LHCN-M2 (cell line): Measurements from ENCODE around the gene ARSG. TPM values are rescaled to one million over a fixed set of nuclear protein-coding genes. Genes with fewer than 3 reads are reported as not detected.

Experiments used
- DNase-seq: peaks from one replicate; pipeline ENCODE4 v3.0.0-alpha.2; 2012; ENCODE audit warnings: low read depth
- total RNA-seq: library from RNA; depleted of rRNA; stranded (reverse); fragments of >200 nt; gene quantifications from 2 replicates; pipeline ENCODE4 v1.2.3, GENCODE V29; 2014

The ARSG gene
- total RNA-seq, 1 experiment from 2014 or later = 3.2 TPM

GRCh38 chr17:68449021-68449739, 157.9 kb downstream of the ARSG start:
- no peak for DNase-seq

GRCh38 chr17:68450391-68450790, 159.1 kb downstream of the ARSG start:
- no peak for DNase-seq

DNA sequence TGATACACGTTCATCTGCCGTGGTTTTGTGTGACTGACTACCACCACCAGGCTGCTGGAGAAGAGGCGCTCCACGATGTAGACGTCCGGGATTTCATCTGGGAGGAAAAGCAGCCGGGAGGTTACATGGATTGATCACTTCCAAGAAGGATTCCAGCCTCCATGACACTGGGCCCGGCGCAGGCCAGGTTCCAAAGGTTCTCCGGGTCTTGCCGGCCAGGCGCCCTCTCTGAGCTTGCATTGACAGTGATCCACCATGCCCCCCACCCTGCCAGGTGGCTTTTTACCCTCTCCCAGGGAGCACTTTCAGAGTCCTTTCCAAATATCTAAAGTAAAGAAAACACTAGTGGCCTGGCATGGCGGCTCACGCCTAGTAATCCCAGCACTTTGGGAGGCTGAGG, 159.5 kb downstream of the ARSG start:
- DNase-seq = no peak

- DNase-seq = no peak
Measured at GRCh38 chr17:68451670-68452354, 160.5 kb downstream of the ARSG start.

DNA sequence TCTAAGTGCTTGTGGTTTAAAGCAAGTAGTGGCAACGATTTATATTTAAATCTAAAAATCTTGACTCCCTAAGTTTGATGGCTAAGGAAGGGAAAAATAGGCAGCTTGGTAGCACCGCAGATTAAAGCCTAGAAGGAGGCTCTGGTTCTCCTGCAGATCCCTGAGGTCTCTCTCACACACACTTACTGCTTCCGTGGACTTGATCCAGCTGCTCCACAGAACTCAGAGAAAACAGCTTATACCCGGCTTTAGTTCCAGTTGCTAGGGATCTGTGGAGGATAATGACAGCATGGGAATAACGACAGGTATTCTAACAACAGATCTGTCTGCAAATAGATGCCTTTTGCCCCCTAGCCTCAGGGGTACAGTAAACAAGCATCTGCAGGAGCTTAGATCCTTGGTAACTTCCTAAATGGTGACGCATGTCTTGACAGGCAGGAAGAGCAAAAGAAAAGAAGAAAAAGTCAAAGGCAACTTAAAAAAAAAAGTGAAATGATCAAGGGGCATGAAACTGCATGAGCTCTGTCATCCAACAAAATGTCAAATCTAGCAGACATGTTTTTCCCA, 161.5 kb downstream of the ARSG start:
- no peak for DNase-seq

DNA sequence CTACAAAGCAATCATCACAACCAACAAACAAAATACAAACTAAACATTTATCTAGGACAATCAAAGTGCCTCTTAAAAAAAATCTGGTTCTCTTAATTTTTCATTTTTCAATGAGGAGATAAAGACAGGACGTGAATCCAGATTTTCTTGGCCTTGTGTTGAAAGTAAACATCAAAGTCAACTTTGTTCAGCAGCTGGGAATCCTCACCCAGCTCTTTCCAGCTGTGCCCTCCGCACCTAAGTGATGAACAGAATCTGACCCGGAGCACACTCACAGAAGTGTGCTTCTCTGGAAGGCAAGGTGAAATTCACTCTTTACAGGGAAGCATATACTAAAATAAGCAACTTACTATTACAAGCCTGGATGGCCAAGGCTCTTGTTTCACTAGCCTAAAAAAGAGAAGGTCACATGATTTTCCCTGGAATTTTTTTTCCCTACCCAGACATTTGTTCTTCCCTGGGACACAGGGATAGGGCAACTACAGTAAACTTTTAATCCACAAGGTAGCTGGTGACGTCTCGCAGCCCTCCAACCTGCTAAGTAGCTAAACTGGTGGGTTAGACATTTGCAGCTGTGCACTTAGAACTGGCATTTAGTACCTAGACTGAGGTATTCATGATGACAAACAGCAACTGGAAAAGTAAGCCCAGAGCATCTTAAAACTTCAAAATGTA, 162.8 kb downstream of the ARSG start:
- no peak for DNase-seq

- DNase-seq = peak; percentile 77
Measured at GRCh38 chr17:68455901-68456338, 164.6 kb downstream of the ARSG start.

DNA sequence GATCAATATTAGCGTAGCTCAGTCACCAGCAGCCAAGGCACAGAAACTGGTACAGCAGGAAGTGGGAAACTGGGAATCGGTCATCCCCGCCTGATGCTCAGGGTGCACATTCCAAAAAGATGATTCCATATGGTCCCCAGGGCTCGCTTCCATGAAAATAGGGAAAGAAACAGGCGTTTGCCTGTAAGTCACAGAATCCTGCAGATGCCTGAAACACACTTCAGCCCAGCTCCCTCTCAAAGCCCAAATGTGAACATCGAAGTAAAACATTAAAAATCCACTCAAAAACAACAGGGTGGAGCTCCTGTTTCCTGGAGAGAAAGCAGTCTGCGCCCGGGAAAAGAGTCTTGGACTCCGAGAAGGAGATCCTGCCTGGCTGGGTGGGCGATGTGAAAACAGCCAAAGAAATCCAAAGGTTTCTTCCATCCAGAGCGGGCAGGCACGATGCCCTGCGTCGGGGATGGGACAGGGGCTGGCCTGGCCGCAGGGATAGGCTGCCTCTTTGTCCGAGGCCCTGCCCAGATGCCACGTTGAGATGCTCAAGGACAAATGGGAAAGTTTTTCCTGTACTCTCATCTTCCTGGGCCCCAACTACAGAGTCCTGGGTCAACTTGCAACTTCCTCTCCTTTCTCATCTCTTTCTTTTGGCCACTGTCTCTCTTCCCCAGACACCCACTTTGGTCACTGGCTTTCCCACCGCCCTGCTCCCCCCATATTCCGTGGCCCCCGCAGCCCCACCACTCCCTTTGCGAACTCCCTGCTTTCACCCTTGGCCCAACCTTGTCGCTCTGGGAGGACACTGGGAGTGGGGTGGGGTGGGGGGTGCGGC, 165.3 kb downstream of the ARSG start:
- peak; percentile 89 for DNase-seq

- no peak for DNase-seq
Measured at GRCh38 chr17:68457168-68457538, 165.9 kb downstream of the ARSG start, which contains the start of gene WIPI1. Gene WIPI1 (minus strand): TSS chr17:68457496. CDS start chr17:68457421, 75 bp downstream.

GRCh38 chr17:68457539-68458259, 166.4 kb downstream of the ARSG start:
- peak; percentile 95 for DNase-seq

DNA sequence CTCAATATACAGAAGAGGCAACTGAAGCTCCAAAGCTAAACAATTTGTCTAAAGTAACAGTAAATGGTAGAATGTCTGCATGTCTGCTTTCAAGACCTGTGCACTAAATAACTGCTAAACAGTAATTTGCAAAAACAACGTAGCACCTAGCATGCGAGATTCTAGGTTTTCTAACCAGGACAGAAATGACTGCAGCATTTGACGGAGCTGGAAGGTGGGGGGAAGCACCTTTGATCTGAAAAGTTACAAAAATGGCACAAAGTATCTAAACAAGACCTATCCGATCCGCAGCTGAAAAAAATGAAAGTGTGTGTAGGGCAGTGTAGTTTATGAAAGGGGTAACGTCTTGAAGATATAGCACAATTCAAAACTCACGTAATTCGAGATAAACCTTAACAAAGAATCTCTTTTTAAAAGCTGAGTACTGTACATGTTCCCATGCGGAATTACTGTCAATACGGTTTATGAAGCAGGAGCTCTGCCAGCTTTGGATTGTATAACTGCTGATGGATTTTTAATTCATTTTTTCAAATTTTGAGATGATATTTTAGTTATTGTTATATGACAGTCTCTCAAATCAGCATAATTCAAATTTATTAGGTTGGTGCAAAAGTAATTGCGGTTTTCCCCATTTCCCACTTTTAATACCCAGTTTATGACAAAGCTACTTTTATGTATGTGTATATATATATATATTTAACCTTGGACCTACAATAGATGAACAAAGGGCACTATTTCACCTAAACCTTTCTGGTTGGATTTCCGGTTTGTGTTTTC, 167.2 kb downstream of the ARSG start:
- no peak for DNase-seq

GRCh38 chr17:68459037-68459639, 167.8 kb downstream of the ARSG start:
- DNase-seq = no peak

GRCh38 chr17:68460146-68460545, 168.9 kb downstream of the ARSG start:
- DNase-seq = no peak

- DNase-seq = no peak
Measured at GRCh38 chr17:68460715-68461114, 169.4 kb downstream of the ARSG start.

- no peak for DNase-seq
Measured at GRCh38 chr17:68461122-68461539, 169.8 kb downstream of the ARSG start.

GRCh38 chr17:68461589-68461988, 170.3 kb downstream of the ARSG start:
- peak; percentile 19 for DNase-seq

DNA sequence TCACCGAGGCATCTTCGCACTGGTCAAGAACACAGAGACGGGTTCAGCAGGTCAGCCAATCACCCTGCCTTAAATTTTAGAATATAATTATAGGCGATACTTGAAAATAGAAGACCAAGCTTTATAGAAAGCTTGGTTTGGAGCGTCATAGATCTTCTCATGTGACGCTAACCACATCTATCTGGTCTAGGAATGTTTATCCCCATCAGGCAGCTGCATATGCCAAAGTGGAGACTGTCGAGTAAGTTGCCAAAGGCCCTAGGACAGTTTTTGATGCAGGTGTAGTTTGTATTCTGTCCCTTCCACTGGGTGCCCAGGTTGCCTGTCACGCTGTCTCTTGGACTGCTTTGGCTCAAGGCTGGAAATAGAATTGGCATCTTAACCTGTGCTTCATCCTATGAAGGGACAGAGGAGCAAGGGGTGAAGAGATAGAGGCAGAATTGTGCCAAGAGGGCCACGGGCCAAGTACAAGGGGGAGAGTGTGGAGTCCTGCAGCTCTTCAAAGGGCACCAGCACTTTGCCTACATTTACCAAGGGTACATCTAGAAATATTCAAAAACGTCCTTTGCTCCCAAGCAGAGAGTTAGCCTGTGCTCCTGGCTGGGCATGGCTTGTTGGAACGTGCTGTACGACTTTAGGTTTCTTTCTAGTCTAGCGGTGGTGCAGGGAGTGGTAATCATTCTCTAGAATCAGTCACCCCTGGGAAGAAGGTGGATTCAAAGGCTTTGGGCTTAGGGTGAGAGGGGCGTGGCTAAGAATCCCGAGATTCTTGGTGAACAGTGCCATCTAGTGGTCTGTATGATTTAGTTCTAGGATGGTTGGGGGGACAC, 171.3 kb downstream of the ARSG start:
- DNase-seq = peak; percentile 78

DNA sequence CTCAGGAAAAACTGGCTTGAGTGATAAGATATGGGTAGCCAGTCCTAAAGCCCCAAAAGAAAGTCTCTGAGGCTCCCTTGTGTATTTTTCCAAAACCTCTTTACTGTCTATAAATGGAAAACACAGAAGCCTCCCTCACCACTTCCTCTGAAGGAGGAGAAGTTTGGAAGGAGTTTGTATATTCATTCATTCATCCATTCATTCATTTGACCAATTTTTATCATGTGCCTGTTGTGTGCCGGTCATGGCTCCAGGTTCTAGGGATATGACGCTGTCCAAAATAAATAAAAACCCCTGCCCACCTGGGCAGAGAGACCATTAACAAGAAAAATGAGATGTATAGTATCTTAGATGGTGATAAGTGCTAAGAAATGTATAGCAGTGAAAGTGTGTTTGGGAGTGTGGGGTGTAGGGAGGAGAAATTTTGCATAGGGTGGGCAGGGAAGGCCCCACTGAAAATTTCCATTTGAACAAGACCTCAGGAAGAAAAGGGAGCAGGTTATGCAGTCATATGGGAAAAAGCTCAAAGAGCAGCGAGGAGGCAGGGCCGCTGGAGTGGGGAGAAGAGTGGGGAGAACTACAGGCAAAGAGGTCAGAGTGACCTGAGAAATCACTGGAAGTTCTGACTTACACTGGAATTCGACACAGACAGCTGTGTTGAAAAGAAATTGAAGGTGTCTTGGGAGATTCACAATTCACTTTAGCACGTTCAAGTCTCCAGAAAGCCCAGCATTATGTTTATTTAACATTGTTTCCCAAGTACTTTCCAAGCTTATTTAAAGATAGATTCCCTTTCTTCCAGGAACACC, 172.1 kb downstream of the ARSG start:
- no peak for DNase-seq
